Keratinocyte (primary cell): ENCODE measurements around the gene DCLRE1A.

Experiments used
- EZH2 ChIP-seq: IDR thresholded peaks from one replicate; pipeline ENCODE4 v1.6.1; 2012; ENCODE audit warnings: inconsistent platforms, mild to moderate bottlenecking, low read length, moderate library complexity
- TF ChIP-seq, protein P1 (sequence below), 3 experiments: IDR thresholded peaks in 1 of 3; conservative IDR thresholded peaks in 1 of 3; optimal IDR thresholded peaks in 1 of 3; 2 replicates in 2 of 3; 3 replicates in 1 of 3; pipeline versions ENCODE3 to v1.5.1; 2011; ENCODE audit warnings: low read length in 3 of 3, mild to moderate bottlenecking in 3 of 3, moderate library complexity in 2 of 3, control low read depth in 1 of 3, inconsistent platforms in 1 of 3; ENCODE audit not compliant: insufficient read depth in 2 of 3; ENCODE audit errors: extremely low read depth in 1 of 3

DNA sequence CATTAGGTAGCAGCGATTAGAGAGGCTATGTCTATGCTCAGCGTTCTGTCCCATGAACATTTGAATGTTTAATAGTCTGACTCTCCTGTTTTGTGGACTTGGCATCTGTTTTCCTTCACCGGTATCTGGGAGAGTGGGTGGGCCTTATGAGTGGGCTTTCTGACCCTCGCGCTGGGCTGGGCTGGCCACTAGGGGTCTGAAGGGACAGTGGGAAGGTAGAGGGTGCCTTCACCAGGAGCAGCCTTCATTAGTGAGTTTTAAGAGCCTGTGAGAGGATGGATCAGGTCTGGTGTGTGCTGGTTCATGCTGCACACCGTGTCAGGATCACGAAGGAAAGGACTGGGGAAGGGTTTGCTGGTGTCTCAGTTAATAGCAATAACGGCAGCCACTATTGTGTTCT is 33.4 kb downstream of the DCLRE1A start:
- TF ChIP-seq, protein P1, sequence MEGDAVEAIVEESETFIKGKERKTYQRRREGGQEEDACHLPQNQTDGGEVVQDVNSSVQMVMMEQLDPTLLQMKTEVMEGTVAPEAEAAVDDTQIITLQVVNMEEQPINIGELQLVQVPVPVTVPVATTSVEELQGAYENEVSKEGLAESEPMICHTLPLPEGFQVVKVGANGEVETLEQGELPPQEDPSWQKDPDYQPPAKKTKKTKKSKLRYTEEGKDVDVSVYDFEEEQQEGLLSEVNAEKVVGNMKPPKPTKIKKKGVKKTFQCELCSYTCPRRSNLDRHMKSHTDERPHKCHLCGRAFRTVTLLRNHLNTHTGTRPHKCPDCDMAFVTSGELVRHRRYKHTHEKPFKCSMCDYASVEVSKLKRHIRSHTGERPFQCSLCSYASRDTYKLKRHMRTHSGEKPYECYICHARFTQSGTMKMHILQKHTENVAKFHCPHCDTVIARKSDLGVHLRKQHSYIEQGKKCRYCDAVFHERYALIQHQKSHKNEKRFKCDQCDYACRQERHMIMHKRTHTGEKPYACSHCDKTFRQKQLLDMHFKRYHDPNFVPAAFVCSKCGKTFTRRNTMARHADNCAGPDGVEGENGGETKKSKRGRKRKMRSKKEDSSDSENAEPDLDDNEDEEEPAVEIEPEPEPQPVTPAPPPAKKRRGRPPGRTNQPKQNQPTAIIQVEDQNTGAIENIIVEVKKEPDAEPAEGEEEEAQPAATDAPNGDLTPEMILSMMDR (optimal IDR thresholded peaks at IDR 0.05 in 1 of 3, IDR thresholded peaks at IDR 0.05 in 1 of 3, conservative IDR thresholded peaks at IDR 0.05 in 1 of 3; ENCODE audit: extremely low read depth in 1 of 3, insufficient read depth in 2 of 3, low read length in 3 of 3) = peak in 1 of 3 experiments; percentile 1
- TF ChIP-seq EZH2 = no peak
